T47D (cell line): Measurements from ENCODE around the gene MAPK6.

Source experiments
- DNase-seq, 2 experiments: peaks; one replicate each; pipeline versions ENCODE4 v3.0.0 to v3.0.0-alpha.2; 2011 to 2012; ENCODE audit warnings: low read depth in 1 of 2, low spot score in 1 of 2
- JUND ChIP-seq: IDR thresholded peaks from 2 replicates; pipeline ENCODE4 v1.6.1; 2012; ENCODE audit warnings: low read depth
- in situ Hi-C: cut with HindIII; loops from 2 replicates; pipeline ENCODE4 v1.10.0; 2016; ENCODE audit warnings: low sequenced_read_pairs, low pct_unique_long_range_greater_than_20kb

The MAPK6 gene

DNA sequence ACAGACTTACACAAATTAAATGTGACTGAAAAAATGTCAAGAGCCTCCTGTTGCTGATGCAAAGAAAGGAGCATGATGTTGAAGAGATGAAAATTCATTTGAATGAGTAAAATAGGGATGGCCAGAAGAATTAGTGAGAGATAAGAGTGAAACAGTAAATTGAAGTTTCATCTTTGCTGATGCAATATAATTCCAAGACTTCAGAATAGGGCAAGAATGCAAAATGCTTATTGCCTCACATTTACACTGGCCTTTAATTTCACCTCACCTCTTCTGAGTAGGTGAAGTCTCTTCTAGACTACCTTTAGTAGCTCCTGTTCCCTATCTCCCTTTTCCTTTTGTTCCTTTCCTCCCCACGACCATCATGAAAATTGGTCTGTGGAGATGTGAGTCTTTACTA, 15.3 kb upstream of the MAPK6 start:
- TF ChIP-seq JUND = no peak
- in situ Hi-C loops = no loop called here
- DNase-seq = no peak

DNA sequence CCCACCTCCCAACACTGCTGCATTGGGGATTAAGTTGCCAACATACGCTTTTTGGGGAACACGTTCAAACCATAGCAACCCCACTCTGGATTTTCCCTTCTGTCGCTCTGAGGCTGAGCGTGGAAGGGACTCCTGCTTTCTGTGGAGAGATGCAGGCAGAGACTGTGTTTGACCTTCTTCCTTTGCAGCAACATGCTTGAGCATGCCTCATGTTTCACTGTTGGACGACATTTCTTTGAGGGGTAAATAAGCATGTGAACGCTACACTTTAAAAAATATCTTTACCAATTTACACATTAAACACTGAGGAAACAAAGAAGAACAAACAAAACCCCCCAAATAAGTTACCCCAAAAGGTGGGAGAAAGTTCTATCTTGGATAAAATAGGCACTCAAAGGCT, 14.2 kb upstream of the MAPK6 start:
- no peak for DNase-seq
- in situ Hi-C loops = no loop called here
- TF ChIP-seq JUND = no peak

DNA sequence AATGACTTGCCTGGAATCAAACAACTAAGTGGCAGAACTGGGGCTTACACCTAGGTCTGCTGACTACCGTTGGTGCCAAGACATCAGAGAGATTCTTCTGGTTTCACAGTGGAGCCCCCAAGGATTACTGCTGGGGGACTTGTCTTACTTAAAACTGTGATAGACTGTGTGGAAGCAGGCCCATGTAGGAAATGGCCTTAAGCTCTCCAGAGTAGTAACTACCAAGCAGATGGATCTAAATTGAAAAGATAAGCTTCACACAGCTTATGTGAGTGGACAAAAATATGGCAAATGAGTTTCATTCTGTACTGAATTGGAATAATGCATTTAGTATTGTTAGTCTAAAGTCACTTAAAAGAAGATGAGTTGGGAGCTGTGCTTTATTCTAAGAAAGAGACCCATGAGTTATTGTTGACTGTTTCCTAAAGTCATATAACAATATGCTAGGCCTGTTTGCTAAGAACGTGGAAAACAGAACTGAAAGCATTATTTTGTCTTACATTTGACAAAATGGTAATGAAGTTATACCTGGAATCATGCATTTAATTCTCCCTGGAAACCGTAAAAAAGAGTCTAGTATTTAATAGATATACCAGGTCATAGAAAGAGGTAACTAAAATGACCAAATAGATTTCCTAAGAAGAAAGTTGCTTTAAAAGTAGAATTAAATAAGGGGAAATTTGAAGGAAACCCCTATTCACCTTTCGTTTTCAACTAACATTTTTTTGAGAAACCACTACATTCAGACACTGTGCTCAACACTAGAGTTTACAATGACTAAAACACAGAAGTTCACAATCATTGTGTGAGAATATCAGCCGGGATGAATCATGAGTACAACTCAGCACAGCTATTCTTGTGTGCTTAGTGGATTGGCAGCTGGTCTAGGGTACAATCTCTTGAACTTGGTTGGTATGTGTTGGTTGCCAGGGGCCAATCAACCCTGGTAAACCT, 13.0 kb upstream of the MAPK6 start:
- in situ Hi-C loops = no loop called here
- no peak for DNase-seq
- no peak for TF ChIP-seq JUND

DNA sequence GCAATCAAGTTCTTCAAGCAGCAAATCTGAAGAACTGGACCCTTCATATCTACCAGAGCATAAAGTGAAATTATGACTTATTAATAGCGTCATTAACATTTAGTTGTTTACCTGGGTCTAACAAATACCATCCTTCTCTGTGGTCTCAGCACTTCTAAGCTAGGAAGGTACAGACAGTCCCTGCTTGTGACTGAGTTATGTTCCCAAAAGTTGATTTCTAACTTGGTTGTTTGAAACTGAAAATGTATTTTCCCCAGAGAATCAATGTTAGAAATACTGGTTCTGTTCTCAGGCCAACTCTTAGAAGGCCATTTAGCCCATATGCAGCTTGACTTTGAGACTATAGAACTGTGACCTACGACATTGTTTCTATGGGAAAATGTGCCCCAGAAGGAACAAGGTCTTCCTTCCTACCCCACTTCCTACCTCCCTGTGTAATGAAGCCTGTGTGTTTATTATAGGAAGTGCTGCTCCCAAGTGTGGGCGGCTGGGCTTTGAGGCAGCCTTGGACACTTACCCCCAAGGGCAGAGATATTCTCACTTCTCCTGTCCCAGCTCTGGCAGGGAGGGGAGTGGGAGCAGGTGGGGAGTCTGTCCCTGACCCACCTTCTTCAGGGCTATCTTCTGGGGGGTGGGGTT, 12.2 kb upstream of the MAPK6 start:
- no peak for TF ChIP-seq JUND
- in situ Hi-C loops = no loop called here
- DNase-seq = no peak

DNA sequence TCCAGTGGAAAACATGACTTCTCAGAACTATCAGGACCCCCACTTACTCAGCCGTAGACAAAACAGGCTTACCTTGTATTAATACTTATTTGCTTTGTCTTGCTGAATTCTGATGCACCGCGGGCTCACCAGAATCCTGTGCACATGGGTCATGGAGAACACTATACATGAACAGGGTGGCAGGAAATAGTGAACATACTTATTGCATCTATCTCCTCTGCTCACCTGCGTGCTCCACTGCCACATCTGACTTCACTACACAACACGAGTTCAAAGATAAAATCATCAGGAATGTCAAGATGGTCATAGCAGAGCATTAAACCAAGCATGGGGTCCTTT, 10.7 kb upstream of the MAPK6 start:
- in situ Hi-C loops = no loop called here
- TF ChIP-seq JUND = no peak
- DNase-seq = no peak

DNA sequence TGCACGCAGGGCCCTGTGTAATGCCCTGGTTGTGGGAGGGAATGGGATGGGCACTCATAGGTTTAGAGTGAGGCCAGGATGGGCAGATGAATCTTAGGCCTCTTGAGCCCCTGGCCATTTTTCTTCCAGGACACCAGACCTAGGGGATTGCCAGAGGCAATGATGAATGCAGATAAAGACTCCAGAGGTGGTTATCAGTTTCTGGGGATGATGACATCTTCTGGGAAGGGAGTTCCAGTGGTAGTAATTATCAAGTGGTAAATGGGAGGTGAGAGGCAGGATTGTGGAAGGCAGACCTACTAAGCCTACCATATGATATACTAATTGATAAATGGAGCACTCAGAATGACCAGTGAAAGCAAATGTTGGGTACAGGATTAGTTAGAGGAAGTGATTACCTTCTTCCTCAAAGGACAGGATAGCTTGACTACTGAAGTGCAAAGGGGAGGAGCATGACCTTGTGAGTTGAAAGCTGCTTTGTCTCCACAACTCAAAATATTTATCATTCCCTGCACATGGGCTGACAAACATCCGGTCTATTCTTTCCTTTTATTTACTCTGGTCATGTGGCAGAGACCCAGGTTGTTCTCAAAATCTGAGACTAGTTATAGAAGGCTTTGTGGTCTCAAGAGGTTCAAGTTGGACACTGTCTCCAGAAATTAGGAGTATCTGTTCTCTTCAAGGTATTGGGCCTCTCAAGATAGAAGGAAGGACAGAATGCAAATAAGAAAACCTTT, 10.2 kb upstream of the MAPK6 start:
- DNase-seq = peak in 1 of 2 experiments; percentile 47
- no peak for TF ChIP-seq JUND
- in situ Hi-C loops = no loop called here

DNA sequence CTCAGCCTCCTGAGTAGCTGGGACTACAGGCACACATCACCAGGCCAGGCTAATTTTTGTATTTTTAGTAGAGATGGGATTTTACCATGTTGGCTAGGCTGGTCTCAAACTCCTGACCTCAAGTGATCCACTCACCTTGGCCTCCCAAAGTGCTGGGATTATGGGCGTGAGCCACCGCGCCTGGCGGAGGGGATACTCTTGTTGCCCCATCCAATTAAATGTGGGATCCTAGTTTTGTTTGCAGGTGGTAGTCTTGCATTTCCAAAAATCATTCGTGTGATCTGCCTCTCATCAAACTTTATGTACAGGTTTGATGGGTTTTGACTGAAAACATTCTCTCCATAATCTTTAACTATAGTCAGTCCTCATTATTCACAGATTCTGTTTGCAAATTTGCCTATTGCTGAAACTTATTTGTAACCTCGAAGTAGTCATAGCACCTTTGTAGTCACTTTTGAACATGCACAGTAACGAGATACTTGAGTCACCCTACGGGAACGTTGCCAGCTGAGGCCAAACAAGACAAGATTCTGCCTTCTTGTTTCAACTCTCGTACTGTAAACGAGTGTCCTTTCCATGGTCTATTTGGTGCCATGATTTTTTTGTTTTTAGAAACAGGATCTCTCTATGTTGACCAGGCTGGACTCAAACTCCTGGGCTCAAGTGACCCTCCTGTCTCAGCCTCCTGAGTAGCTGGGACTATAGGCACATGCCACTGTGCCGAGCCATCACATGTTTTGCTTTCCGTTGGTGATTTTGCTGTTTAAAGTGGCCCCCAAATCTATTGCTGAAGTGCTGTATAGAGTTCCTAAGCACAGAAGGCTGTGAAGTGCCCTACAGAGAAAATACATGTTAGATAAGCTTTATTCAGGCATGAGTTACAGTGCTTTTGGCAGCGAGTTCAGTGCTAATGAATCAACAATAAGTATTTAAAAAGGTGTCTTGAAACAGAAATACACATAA, 8.1 kb upstream of the MAPK6 start:
- DNase-seq = no peak
- TF ChIP-seq JUND = no peak
- in situ Hi-C loops = no loop called here

DNA sequence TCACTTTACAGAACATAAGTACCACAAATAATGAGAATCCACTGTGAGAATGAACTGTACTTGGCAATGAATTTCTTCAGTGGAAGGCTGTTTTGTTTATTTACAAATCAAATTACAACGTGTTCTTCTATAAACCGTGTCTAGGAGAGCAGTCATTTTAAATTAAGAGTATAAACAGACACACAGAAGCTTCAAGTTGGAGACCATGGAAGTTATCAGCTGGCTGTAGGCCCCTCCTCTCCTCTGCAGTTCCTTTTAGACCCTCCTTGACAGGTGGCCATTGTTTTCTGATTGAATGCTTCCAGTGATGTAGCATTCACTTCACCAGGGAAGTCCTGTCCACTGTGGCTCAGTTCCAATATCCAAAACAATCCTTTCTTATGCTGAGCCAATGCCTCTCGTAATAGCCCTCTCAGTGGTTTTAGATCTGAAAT, 7.3 kb upstream of the MAPK6 start:
- TF ChIP-seq JUND = no peak
- in situ Hi-C loops = no loop called here
- DNase-seq = no peak

DNA sequence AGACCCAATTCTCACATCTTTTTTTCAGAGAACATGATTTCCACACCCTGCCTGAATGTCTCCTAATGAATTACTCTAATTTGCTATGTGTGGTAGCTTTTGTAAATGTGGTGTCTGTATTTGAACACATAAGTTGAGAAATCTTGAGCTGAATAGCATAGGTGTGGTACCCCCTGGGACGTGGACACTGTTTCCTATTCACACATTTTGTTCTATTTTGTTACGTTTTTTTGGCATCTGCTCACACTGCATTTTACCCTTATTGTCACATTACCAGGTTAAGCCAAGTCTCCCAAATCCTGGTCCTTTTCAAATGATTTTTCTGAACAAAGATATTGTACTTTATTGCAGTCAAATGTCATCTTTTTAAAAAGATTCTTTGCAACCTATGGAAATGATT, 6.8 kb upstream of the MAPK6 start:
- in situ Hi-C loops = no loop called here

DNA sequence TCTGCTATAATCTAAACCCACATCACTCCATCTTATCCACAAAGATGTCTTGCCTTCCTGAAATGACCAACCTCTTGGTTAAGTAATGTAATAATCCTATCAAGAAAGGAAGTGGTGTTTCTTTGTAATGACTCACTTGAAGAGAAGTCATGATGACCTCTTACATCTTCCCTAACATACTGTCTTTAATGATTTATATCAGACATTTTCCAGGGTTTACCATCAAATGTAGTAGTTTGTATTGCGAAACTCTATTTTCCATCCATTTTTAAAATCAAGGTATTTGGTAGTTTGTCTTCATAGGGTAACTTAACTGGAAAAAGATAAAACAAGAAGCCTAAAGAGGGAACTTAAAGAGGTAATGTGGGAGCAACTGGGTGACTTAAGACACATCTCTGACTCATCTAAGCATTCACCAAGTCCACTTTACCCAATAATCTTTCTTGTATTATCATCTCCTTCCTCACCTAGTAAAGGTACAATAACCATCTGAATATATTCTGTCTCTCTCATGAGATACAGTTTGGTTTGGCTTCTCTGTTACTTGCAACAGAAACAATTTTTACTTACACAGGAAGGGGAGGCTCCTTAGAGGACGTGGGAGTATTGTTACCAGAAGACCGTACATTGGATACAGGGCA, 5.7 kb upstream of the MAPK6 start:
- TF ChIP-seq JUND = no peak
- DNase-seq = no peak
- in situ Hi-C loops = no loop called here

More for the DNA sequence above, 6.8 kb upstream of the MAPK6 start:
- DNase-seq = no peak
- no peak for TF ChIP-seq JUND

DNA sequence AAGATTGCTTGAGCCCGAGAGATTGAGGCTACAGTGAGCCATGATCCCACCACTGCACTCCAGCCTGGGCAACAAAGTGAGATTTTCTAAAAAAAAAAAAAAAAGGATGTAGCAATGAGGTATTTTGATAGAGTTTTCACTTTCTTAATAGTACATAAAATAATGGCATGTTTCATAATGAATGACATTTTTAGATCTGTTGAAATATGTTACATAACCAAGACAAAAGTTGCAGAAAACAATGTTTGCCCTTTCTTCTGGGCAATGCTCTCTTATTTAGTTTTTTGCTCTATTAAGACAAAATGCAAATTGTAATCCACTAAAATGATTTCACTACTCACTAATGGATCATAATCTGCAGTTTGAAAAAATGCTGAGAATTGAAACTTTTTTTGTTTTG, 4.4 kb upstream of the MAPK6 start:
- no peak for DNase-seq
- in situ Hi-C loops = no loop called here
- TF ChIP-seq JUND = no peak
